ENCODE data around the gene GTPBP6. TPM values are rescaled to one million over a fixed set of nuclear protein-coding genes. Genes with fewer than 3 reads are reported as not detected.
"Not testable (repeated sequence)": the region's sequence is repeated elsewhere in the genome, so short reads cannot be mapped to it uniquely, and the experiment has no call there.

Gene GTPBP6
- total RNA-seq, 1 donor from 2014 or later: 46.7 TPM

- intact Hi-C loops (cut with micrococcal nuclease): loop anchor here (2.0 to 5.0 kb wide), 6 partner anchors 251 to 1273 kb away; partner anchors contain the start of genes AKAP17A and P2RY8
Measured at GRCh38 chrX:319579-320125, 1.1 kb upstream of the GTPBP6 start.

DNA sequence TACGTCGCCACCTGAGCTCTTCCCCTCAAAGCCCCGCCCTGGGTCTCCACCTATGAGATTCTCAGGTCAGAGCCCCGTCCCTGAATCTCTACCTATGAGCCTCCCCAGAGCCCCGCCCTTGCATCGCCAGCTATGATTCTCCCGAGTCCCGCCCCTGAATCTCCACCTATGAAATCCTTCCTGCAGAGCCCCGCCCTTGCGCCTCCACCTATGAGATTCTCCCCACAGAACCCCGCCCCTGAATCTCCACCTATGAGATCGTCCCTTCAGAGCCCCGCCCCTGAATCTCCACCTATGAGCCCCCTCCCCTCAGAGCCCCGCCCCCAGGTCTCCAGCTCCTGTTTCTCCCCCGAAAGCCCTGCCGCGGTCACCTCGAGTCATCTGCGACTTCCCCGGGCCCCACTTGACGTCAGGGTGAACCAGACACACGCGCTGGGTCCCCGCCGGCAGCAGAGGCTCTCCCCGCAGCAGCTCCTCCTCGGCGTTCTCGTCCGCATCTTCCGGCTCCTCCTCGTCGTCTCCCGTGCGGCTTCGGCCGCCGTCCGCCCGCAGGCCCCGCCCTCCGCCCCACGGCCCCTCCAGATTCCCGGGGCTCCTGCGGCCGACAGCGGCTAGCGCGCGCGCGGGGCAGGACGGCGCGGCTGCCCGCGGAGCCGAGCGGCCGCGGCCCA lies 393 bp downstream of the GTPBP6 start:
- intact Hi-C loops (cut with micrococcal nuclease): loop anchor here (1.0 to 5.0 kb wide), 8 partner anchors 35 to 1274 kb away; partner anchors contain the start of genes AKAP17A and P2RY8

DNA sequence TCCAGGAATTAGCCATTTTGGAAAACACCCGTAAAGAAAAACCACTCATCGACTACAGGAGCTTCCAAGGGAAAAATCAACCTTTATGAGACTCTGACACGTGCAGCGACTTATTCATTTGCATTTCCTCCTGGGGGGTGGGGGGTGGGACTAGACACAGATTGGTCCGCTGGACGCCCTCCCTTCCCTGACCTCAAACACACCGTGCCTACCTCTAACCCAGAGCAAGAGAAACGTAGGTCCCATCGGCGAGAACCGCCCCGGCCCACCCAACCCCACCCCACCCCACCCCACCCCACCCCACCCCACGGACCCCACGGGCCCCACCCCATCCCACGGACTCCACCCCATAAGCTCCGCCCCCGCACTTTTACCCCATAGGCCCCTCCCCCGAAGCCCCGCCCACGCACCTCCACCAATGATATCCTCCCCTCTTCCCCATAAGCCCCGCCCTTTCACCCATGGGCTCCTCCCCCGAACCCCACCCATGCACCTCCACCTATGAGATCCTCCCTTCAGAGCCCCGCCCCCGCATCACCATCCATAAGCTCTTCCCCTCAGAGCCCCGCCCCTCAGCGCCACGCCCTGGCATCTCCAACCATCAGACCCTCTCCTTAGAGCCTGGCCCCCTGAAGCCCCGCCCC lies 1.1 kb downstream of the GTPBP6 start:
- intact Hi-C loops (cut with micrococcal nuclease): loop anchor here (1.0 to 5.0 kb wide), 8 partner anchors 34 to 1275 kb away; partner anchors contain the start of genes AKAP17A and P2RY8

DNA sequence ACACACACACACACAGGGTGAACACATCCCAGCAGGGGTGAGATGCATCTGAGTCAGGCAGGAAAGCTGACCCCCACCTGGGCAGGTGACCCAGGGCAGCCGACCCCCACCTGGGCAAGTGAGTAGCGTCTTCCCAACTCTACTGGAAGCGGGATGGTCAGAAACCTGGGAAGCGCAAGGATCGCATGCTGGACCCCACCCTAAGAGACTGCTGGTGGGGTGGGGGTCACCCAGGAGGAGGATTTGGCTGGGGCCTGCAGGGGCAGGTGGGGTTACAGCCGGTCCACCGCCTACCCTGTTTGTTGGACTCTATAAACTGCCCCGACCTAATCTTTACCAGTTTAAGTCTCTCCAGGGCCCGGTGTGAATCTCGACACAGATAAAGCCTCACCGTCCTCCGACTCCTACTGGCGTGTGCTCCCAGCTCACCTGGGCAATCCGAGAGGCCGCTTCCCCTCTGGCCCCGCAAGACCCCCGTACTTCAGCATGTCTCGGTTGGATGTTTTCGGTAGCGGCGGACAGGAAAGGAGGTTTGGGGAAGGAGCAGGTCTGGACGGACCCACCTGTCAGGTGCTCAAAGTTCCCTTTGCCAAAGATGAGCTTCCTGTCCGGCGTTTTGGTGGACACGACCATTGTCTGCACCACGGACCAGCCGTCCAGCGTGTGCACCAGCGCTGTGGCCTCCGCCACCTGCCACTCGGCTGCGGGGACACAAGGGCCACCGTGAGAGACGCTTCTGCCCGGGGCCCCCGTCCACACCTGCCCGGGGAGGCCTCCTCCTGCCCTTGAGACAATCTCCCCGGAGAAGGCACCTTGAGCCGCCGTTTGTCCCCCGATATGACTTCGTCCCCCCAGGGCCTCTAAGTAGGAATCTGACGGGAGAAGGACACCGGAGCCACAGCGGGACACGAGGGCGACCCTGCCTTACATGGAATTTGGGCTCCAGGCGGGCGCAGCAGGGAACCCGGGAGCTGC lies 2.0 kb downstream of the GTPBP6 start:
- intact Hi-C loops (cut with micrococcal nuclease): loop anchor here (5.0 kb wide), 2 partner anchors 891 to 1276 kb away; partner anchors contain the start of gene AKAP17A

- intact Hi-C loops (cut with micrococcal nuclease): loop anchor here (5.0 kb wide), 2 partner anchors 892 to 1277 kb away; partner anchors contain the start of gene AKAP17A
Measured at GRCh38 chrX:314781-315595, 3.6 kb downstream of the GTPBP6 start.

DNA sequence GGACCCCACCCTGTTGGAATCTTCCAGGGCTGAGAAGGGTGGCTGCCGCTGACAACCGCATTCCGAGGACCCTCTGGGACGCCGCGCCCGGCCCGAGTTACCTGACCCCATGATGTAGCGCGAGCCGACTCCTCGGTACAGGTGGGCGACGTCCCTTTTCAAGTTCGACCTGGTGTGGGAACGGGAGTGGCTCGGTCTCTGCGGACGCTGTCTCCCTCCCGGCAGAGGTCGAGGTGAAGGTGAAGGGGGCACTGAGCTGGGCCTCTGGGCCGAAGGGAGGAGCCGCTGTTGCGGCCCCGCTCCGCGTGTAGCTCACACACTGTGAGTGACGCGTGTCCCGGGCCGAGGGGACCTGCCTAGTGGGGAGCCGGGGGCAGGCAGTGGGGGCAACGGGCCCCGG lies 4.5 kb downstream of the GTPBP6 start:
- intact Hi-C loops (cut with micrococcal nuclease): no loop called here

DNA sequence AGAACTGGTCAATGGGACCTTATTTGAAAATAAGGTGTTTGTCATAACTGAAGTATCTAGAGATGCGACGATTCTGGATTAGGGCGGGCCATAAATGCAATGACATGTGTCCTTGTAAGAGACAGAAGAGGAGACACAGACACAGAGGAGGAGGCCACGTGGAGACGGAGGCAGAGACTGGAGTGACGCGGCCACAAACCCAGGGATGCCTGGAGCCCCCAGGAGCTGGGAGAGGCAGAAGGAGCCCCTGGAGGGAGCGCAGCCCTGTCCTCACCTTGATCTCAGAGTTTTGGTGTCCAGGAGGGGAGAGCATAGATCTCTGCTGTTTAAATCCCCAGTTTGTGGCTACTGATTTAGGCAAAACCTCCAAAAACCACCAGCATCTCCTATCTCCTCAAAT lies 5.0 kb downstream of the GTPBP6 start:
- intact Hi-C loops (cut with micrococcal nuclease): no loop called here

DNA sequence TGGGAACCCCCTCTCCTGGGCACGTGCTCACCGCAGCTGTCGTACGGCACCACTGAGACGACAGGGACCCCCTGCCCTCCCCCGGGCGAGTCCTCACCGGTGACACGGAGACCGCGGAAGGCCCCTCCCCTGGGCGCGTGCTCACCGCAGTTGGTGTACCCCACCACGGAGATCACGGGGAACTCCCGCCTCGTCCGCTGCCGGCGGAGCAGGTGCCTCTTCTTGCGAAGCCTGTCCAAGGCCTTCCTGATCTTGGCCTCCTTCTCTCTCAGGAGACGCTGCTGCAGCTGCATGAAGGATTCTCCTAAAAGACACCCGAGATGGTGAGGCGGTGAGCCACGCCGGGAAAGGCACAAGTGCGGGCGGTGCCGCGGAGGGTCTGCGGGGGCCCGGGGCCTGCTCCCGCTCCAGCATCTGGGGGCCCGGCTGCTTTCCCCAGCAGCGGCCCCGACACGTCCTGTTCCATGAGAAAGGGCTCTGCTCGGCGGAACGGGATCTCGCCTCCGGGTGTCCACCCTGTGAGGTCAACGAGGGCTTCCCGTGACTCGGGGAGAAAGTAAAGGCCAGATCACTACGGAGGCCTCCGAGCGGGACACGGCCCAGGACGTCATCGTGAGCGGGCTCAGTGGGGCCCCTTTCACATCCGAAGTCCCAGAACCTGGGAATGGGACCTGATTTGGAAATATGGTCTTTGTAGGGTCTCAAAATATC lies 5.8 kb downstream of the GTPBP6 start:
- intact Hi-C loops (cut with micrococcal nuclease): no loop called here

DNA sequence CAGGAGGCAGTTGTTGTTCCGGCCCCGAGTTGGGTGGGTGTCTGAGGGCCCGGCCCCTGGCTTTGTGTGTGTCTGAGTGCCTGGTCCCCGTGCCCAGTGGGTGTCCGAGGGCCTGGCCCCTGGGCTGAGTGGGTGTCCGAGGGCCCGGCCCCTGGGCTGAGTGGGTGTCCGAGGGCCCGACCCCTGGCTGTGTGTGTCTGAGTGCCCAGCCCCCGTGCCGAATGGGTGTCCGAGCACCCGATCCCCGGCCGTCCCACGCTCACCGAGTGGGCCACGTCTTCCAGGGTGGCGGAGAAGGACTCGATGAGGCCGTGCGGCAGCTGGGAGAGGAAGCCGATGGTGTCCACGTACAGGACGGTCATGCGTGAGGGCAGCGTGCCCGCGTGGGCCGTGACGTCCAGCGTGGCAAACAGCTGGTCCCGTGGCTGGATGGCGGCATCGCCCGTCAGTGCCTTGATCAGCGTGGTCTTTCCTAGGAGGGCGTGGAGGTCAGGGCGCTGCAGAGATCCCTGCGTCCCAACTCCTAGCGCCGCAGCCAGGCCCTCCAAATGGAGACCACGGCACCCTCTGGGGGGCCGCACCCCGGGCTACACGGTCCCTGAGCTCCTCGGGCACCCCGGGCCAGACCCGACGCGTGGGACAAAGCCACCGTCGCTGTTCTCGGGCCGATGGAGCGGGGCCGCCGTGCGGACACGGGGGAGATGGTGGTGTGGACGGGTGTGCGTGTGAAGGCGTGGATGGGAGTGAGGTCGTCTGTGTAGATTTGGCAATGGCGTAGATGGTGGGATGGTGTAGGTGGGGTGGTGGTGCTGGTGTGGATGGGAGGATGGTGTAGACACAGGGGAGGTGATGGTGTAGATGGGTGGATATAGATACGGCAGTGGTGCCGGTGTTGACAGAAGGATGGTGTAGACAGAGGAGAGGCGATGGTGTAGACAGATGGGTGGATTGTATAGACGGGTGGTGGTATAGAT lies 7.2 kb downstream of the GTPBP6 start:
- intact Hi-C loops (cut with micrococcal nuclease): no loop called here

DNA sequence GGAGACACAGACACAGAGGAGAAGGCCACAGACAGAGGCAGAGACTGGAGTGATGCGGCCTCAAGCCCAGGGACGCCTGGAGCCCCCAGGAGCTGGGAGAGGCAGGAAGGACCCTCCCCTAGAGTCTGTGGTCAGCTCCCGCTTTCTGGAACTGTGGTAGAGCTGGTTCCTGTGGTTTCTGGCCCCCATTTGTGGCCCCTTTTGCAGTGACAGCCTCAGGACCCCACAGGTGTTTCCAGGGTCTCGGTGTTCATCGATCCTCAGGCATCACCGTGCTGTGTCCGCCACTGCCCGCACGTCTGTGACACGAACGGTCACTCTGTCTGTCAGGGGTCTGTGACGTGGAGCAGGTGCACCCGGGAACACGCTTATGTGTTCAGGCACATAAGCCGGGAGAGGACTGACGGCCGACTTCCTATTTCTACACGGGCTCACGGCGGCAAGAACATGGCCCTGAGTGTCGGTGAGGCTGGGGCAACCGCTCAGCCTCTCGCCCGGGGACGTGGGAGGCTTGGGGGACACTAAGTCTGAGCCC lies 7.9 kb downstream of the GTPBP6 start:
- intact Hi-C loops (cut with micrococcal nuclease): no loop called here

DNA sequence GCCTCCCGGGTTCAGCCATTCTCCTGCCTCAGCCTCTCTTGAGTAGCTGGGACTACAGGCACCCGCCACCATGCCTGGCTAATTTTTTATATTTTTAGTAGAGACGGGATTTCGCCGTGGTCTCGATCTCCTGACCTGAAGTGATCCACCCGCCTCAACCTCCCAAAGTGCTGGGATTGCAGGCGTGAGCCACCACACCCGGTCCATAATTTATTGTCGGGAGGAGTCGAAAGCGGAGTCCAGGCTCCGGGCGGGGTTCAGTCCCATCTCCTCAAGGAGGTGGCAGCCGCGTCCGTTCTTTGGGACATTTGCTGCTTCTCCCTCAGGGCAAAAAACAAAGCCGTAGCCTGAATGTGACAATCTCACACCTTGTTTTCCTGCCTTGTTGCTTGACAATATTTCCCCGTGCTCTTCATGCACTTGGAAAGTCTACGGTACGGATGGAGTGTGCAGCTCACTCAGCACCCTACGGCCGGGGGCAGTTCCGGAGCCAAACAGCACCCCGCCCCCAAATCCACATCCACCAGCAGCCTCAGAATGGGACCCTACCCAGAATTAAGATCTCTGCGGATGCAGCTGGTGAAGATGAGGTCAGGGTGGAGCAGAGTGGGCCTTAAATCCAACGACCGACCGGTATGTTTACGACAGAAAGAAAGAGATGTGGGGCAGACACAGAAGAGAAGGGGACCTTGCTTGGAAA lies 9.6 kb downstream of the GTPBP6 start:
- intact Hi-C loops (cut with micrococcal nuclease): no loop called here

- intact Hi-C loops (cut with micrococcal nuclease): no loop called here
Measured at GRCh38 chrX:307261-308111, 11.1 kb downstream of the GTPBP6 start.

DNA sequence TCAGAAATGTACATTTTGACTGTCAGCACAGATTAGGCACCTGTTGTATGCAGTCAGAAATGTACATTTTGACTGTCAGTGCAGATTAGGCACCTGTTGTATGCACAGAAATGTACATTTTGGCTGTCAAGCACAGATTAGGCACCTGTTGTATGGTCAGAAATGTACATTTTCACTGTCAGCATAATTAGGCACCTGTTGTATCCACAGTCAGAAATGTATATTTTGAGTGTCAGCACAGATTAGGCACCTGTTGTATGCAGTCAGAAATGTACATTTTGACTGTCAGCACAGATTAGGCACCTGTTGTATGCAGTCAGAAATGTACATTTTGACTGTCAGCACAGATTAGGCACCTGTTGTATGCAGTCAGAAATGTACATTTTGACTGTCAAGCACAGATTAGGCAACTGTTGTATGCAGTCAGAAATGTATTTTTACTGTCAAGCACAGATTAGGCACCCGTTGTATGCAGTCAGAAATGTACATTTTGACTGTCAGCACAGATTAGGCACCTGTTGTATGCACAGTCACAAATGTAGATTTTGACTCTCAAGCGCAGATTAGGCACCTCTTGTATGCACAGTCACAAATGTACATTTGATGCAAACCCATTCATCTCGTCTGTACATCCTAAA lies 11.9 kb downstream of the GTPBP6 start:
- intact Hi-C loops (cut with micrococcal nuclease): not testable (repeated sequence)

DNA sequence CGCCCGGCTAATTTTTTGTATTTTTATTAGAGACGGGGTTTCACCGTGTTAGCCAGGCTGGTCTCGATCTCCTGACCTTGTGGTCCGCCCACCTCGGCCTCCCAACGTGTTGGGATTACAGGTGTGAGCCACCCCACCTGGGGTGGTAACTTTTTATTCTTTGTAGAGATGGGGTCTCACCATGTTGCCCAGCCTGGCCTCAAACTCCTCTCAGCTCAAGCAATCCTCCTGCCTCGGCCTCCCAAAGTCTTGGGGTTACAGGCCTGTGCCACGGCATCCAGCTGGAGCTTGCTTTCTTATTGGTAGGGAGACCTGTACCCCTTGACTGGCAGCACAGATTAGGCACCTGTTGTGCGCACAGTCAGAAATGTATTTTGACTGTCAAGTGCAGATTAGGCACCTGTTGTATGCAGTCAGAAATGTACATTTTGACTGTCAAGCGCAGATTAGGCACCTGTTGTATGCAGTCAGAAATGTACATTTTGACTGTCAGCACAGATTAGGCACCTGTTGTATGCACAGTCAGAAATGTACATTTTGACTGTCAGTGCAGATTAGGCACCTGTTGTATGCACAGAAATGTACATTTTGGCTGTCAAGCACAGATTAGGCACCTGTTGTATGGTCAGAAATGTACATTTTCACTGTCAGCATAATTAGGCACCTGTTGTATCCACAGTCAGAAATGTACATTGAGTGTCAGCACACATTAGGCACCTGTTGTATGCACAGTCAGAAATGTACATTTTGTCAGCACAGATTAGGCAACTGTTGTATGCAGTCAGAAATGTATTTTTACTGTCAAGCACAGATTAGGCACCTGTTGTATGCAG lies 12.6 kb downstream of the GTPBP6 start:
- intact Hi-C loops (cut with micrococcal nuclease): not testable (repeated sequence)

- intact Hi-C loops (cut with micrococcal nuclease): no loop called here
Measured at GRCh38 chrX:302975-303374, 15.6 kb downstream of the GTPBP6 start.

Measured in T-helper 1 cell treated with Interleukin-12 subunit alpha and Interleukin-12 subunit beta and Interleukin-4 antibody, amounts not matched to agents 30 ng/mL and 1 ng/mL, for 36 hours (primary cell).